ENCODE data around the gene OR1J1.

Gene OR1J1

GRCh38 chr9:122444041-122444733, 33.5 kb downstream of the OR1J1 start:
- no peak for DNase-seq

- DNase-seq, result no peak
These were observed 35.2 kb downstream of the OR1J1 start for GRCh38 chr9:122442568-122442967.
